H1 (cell line): ENCODE data around the gene MYF5. TPM values are rescaled to one million over a fixed set of nuclear protein-coding genes. Genes with fewer than 3 reads are reported as not detected.

Experiments used
- CTCF ChIA-PET: fragments of 300-600 bp; sonication (Branson Sonifier 250); formaldehyde crosslinking; loops from one replicate; lab custom pipeline; 2021; ENCODE audit not compliant: partially characterized antibody; lab: Charles Lee
- POLR2A ChIA-PET: fragments of 300-600 bp; sonication (Branson Sonifier 250); formaldehyde crosslinking; loops from one replicate; lab custom pipeline; 2021; ENCODE audit warnings: inconsistent platforms; ENCODE audit not compliant: partially characterized antibody; lab: Charles Lee
- DNase-seq, 2 experiments: peaks; one replicate each; pipeline versions ENCODE4 v3.0.0 to v3.0.0-alpha.2; 2010 to 2022; ENCODE audit warnings: low spot score in 2 of 2, low read depth in 1 of 2, mixed read lengths in 1 of 2
- FAIRE-seq: peaks from 2 replicates; lab custom pipeline; 2011; peaks lifted over from hg19 to GRCh38; lab: Jason Lieb, UNC
- H2AFZ ChIP-seq: 2 replicates; pipeline ENCODE4 v1.8.1; 2012; ENCODE audit warnings: low read length, inconsistent platforms
- H2AK5ac ChIP-seq: 2 replicates; pipeline ENCODE4 v1.6.1; 2013; ENCODE audit warnings: low read depth, low read length
- H2BK120ac ChIP-seq: replicated peaks from 2 replicates; pipeline ENCODE3; 2013; ENCODE audit warnings: low read depth, low read length, inconsistent platforms
- H2BK12ac ChIP-seq: 2 replicates; pipeline ENCODE4 v1.6.1; 2013; ENCODE audit warnings: low read depth, low read length
- H2BK15ac ChIP-seq: 2 replicates; pipeline ENCODE4 v1.6.1; 2013; ENCODE audit warnings: low read length
- H2BK20ac ChIP-seq: 2 replicates; pipeline ENCODE4 v1.6.1; 2013; ENCODE audit warnings: low read length
- H2BK5ac ChIP-seq: 2 replicates; pipeline ENCODE4 v1.6.1; 2013; ENCODE audit warnings: low read depth, low read length
- H3K14ac ChIP-seq: 2 replicates; pipeline ENCODE4 v1.6.1; 2013; ENCODE audit warnings: inconsistent platforms; ENCODE audit not compliant: insufficient read length
- H3K18ac ChIP-seq: 2 replicates; pipeline ENCODE4 v1.6.1; 2013; ENCODE audit warnings: low read length; ENCODE audit errors: extremely low read depth
- H3K23ac ChIP-seq: 2 replicates; pipeline ENCODE4 v1.6.1; 2013; ENCODE audit warnings: inconsistent platforms; ENCODE audit not compliant: insufficient read length
- H3K23me2 ChIP-seq: 2 replicates; pipeline ENCODE4 v1.6.1; 2013; ENCODE audit warnings: low read depth, low read length
- H3K27ac ChIP-seq: 2 replicates; pipeline ENCODE4 v1.6.1; 2011; ENCODE audit warnings: low read depth, low read length, inconsistent platforms
- H3K27me3 ChIP-seq, 4 experiments: replicated peaks in 1 of 4; 1 replicate in 1 of 4; 2 replicates in 3 of 4; pipeline versions ENCODE4 v1.6.1 to v1.8.1; 2011 to 2013; ENCODE audit warnings: low read length in 3 of 4, mild to moderate bottlenecking in 3 of 4, inconsistent platforms in 2 of 4, mixed read lengths in 2 of 4, moderate library complexity in 1 of 4; ENCODE audit not compliant: control insufficient read depth in 3 of 4, insufficient read depth in 3 of 4; ENCODE audit errors: extremely low read depth in 1 of 4
- H3K36me3 ChIP-seq, 4 experiments: 2 replicates each; pipeline versions ENCODE4 v1.6.1 to v1.8.1; 2011 to 2013; ENCODE audit warnings: mild to moderate bottlenecking in 4 of 4, low read length in 3 of 4, moderate library complexity in 2 of 4, control low read depth in 1 of 4, inconsistent platforms in 1 of 4; ENCODE audit not compliant: insufficient read depth in 4 of 4, control insufficient read depth in 2 of 4
- H3K4ac ChIP-seq: replicated peaks from 2 replicates; pipeline ENCODE3; 2013; ENCODE audit warnings: low read length, low read depth, mixed read lengths, inconsistent platforms; ENCODE audit not compliant: insufficient read length
- H3K4me1 ChIP-seq, 4 experiments: replicated peaks in 1 of 4; 1 replicate in 1 of 4; 2 replicates in 3 of 4; pipeline versions ENCODE4 v1.6.1 to v1.8.1; 2011 to 2013; ENCODE audit warnings: low read length in 3 of 4, inconsistent platforms in 2 of 4, mixed read lengths in 1 of 4; ENCODE audit not compliant: insufficient read depth in 4 of 4, control insufficient read depth in 3 of 4
- H3K4me2 ChIP-seq, 2 experiments: 2 replicates each; pipeline versions ENCODE4 v1.6.1 to v1.8.1; 2011 to 2013; ENCODE audit warnings: low read depth in 2 of 2, low read length in 2 of 2, control low read depth in 1 of 2, inconsistent platforms in 1 of 2, mild to moderate bottlenecking in 1 of 2; ENCODE audit not compliant: insufficient read depth in 1 of 2
- H3K4me3 ChIP-seq, 4 experiments: fragments of 200-600, 300-600 bp in 1 of 4; sonication (generic), shearing (Covaris generic), sonication (Bioruptor Twin) in 1 of 4; 2 replicates each; pipeline versions ENCODE4 v1.5.1 to v1.8.1; 2011 to 2016; ENCODE audit warnings: low read length in 4 of 4, low read depth in 3 of 4, control low read depth in 2 of 4, inconsistent platforms in 2 of 4, mild to moderate bottlenecking in 2 of 4, mixed read lengths in 1 of 4, moderate library complexity in 1 of 4; ENCODE audit not compliant: insufficient read depth in 2 of 4; ENCODE audit errors: extremely low read depth in 1 of 4
- H3K56ac ChIP-seq: replicated peaks from 2 replicates; pipeline ENCODE3; 2013; ENCODE audit warnings: low read depth, mild to moderate bottlenecking, mixed read lengths, low read length, inconsistent platforms; ENCODE audit not compliant: insufficient read length
- H3K79me1 ChIP-seq: 2 replicates; pipeline ENCODE4 v1.6.1; 2013; ENCODE audit warnings: low read depth, low read length, control low read depth
- H3K79me2 ChIP-seq, 2 experiments: 2 replicates each; pipeline versions ENCODE4 v1.6.1 to v1.8.1; 2012 to 2013; ENCODE audit warnings: low read length in 2 of 2, mild to moderate bottlenecking in 2 of 2, inconsistent platforms in 1 of 2; ENCODE audit not compliant: insufficient read depth in 2 of 2, control insufficient read depth in 1 of 2
- H3K9ac ChIP-seq, 4 experiments: replicated peaks in 1 of 4; 1 replicate in 1 of 4; 2 replicates in 3 of 4; pipeline versions ENCODE4 v1.6.1 to v1.8.1; 2011 to 2013; ENCODE audit warnings: low read depth in 3 of 4, low read length in 3 of 4, control low read depth in 2 of 4, mild to moderate bottlenecking in 2 of 4, moderate library complexity in 2 of 4, inconsistent platforms in 1 of 4; ENCODE audit errors: extremely low read depth in 1 of 4
- H3K9me3 ChIP-seq, 2 experiments: 2 replicates each; pipeline versions ENCODE4 v1.6.1 to v1.8.1; 2012 to 2013; ENCODE audit warnings: mild to moderate bottlenecking in 2 of 2, moderate library complexity in 2 of 2, control low read depth in 1 of 2, inconsistent platforms in 1 of 2, low read depth in 1 of 2, low read length in 1 of 2, mixed read lengths in 1 of 2; ENCODE audit not compliant: insufficient read depth in 2 of 2
- H4K20me1 ChIP-seq, 2 experiments: replicated peaks in 1 of 2; 2 replicates each; pipeline versions ENCODE3 to v1.8.1; 2011 to 2013; ENCODE audit warnings: inconsistent platforms in 2 of 2, low read length in 2 of 2, mild to moderate bottlenecking in 1 of 2; ENCODE audit not compliant: insufficient read depth in 2 of 2, control insufficient read depth in 1 of 2
- H4K5ac ChIP-seq: 2 replicates; pipeline ENCODE4 v1.6.1; 2013; ENCODE audit warnings: low read length, low read depth, mixed read lengths, inconsistent platforms; ENCODE audit not compliant: insufficient read length
- H4K8ac ChIP-seq: 2 replicates; pipeline ENCODE4 v1.8.0; 2013; ENCODE audit warnings: mild to moderate bottlenecking, moderate library complexity, low read length, inconsistent platforms; ENCODE audit not compliant: insufficient read depth; ENCODE audit errors: extremely low read depth
- H4K91ac ChIP-seq: replicated peaks from 2 replicates; pipeline ENCODE3; 2013; ENCODE audit warnings: low read length, mixed read lengths, inconsistent platforms; ENCODE audit not compliant: insufficient read length
- CHD1 ChIP-seq: IDR thresholded peaks from 2 replicates; pipeline ENCODE4 v1.6.1; 2012; ENCODE audit warnings: low read depth, low read length, improper control_type of control experiment
- CTBP2 ChIP-seq: IDR thresholded peaks from 2 replicates; pipeline ENCODE4 v1.7.0; 2011; ENCODE audit warnings: borderline replicate concordance, mild to moderate bottlenecking, moderate library complexity, mixed read lengths, low read length; ENCODE audit not compliant: insufficient read depth, insufficient read length
- MAFK ChIP-seq: IDR thresholded peaks from 2 replicates; pipeline ENCODE4 v1.6.1; 2012; ENCODE audit warnings: low read depth, mild to moderate bottlenecking, improper control_type of control experiment, low read length
- PHF8 ChIP-seq: fragments of 200-600 bp; sonication (generic); conservative IDR thresholded peaks from 2 replicates; pipeline ENCODE4 v1.7.1; 2012; ENCODE audit warnings: low read depth, mild to moderate bottlenecking, inconsistent platforms, low read length, moderate library complexity
- RBBP5 ChIP-seq: IDR thresholded peaks from 2 replicates; pipeline ENCODE4 v1.7.1; 2012; ENCODE audit warnings: low read depth, mild to moderate bottlenecking, inconsistent platforms, low read length, moderate library complexity, borderline replicate concordance
- RFX5 ChIP-seq: IDR thresholded peaks from 2 replicates; pipeline ENCODE4 v1.6.1; 2011; ENCODE audit warnings: low read depth, low read length, improper control_type of control experiment, borderline replicate concordance
- SP1 ChIP-seq: IDR thresholded peaks from 2 replicates; pipeline ENCODE4 v1.6.1; 2011; ENCODE audit warnings: low read depth, low read length
- SRF ChIP-seq: IDR thresholded peaks from 2 replicates; pipeline ENCODE4 v1.6.1; 2011; ENCODE audit warnings: mild to moderate bottlenecking, low read depth, low read length, moderate library complexity
- TCF12 ChIP-seq: IDR thresholded peaks from 2 replicates; pipeline ENCODE4 v1.6.1; 2011; ENCODE audit warnings: low read depth, mild to moderate bottlenecking, low read length
- YY1 ChIP-seq: IDR thresholded peaks from 2 replicates; pipeline ENCODE4 v1.6.1; 2011; ENCODE audit warnings: low read depth, mild to moderate bottlenecking, low read length
- WGBS, 2 experiments: shearing (Covaris generic) in 1 of 2; methylation state at CpG; one replicate each; pipeline versions ENCODE4 v1.1.6 to v1.1.7; 2013 to 2015; ENCODE audit warnings: low lambda C conversion rate in 2 of 2, mixed read lengths in 2 of 2, inconsistent platforms in 1 of 2, low coverage in 1 of 2, missing lambda C conversion rate in 1 of 2; ENCODE audit not compliant: insufficient replicate concordance in 2 of 2, insufficient coverage in 1 of 2, insufficient read length in 1 of 2; ENCODE audit errors: extremely low coverage in 1 of 2, missing lambda C conversion rate in 1 of 2; 5-methylcytosine and 5-hydroxymethylcytosine counted together
- polyA plus RNA-seq, 7 experiments: library from polyadenylated mRNA; depleted of rRNA in 3 of 7; stranded (reverse) in 5 of 7; unstranded in 2 of 7; fragments of >200 nt in 5 of 7; fragments of 200-250 nt in 2 of 7; gene quantifications; 1 replicate in 5 of 7; 2 replicates in 1 of 7; 4 replicates in 1 of 7; pipeline versions ENCODE4 v1.2.1 to v1.2.3, GENCODE V29; 2011 to 2013; ENCODE audit warnings: missing spikeins in 2 of 7, mixed read lengths in 2 of 7
- total RNA-seq: library from RNA; stranded (reverse); fragmentation: NEBNext Ultra II Directional; extraction: Animal tissue kit (Norgen Biotek cat#: 25700); gene quantifications from 2 replicates; pipeline ENCODE4 v1.2.1, GENCODE V29; 2021
- TF ChIP-seq, protein P1 (sequence below): IDR thresholded peaks from 2 replicates; pipeline ENCODE4 v1.6.1; 2012; ENCODE audit warnings: low read length, inconsistent platforms

The MYF5 gene
- total and polyA plus RNA-seq, 2 of the 8 experiments (the other 6 are each of a cell fraction or from before 2014, with no cell fraction given), result 0.09 TPM; not detected in 1

DNA sequence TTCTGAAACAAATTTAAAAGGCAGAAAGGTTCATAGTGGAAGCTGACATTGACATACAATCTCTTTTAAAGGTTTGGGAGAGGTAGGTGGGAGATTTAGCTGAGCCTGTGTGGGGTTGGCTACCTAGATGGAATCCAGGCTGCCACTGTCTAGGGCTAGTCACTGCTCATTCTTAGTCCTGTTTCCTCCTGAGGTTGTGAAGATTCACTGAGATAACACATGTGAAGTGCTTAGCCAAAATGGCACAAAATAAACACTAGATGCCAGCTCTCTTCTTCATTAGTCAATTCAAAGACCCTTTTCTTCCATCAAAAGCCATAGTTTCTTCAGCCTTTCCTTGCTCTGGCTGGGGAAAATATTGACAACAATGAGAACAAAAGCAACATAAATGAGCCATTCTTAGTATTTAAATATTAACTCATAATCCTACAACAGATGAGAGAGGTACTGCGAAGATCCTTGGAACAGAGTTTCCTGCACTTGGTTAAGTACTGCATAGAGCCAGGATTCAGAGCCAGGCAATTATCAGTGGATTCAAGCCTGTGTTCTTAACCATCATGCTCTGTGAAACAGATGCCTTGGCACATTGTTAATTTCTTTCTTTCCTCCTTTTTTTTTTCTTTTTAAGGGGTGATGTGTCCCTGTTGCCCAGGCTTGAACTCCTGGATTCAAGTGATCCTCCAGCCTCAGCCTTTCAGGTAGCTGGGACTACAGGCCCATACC is 5.8 kb upstream of the MYF5 start:
- H2AFZ ChIP-seq, result no peak overlapping the region
- H3K36me3 ChIP-seq, result no peaks in the 10 kb centered on the region
- H4K8ac ChIP-seq, result no peak overlapping the region
- no peak overlapping the region for H3K4ac ChIP-seq
- no peaks in the 10 kb centered on the region for H3K79me1 ChIP-seq
- no peak overlapping the region for H3K27ac ChIP-seq
- no peak overlapping the region for H4K5ac ChIP-seq
- no peak overlapping the region for H2BK15ac ChIP-seq
- H2BK5ac ChIP-seq, result no peak overlapping the region
- H3K14ac ChIP-seq, result no peak overlapping the region
- no peak overlapping the region for H2AK5ac ChIP-seq
- no peak overlapping the region for H3K23ac ChIP-seq
- H2BK20ac ChIP-seq, result no peak overlapping the region
- peaks cover 0 to 2% of the 10 kb centered on the region in 2 experiments for H4K20me1 ChIP-seq
- H3K18ac ChIP-seq, result no peak overlapping the region
- whole genome bisulfite sequencing, 2 experiments, result 87% methylated on average over 1 of the region's 1 CpG; no CpG with 5 or more reads in 1 of the 2 experiments
- H3K4me1 ChIP-seq, result peaks cover 14 to 31% (median 25%) of the 10 kb centered on the region in 4 experiments
- no peak overlapping the region for H3K9ac ChIP-seq
- ChIA-PET POLR2A (interaction anchor here (1.4 kb wide), 1 partner anchor 27 kb away, joined by 4 read pairs; no protein-coding TSS in a partner anchor), CTCF (interaction anchor here (0.6 to 2.6 kb wide), 40 partner anchors 10 to 740 kb away, joined by 3 to 10 read pairs (median 4); no protein-coding TSS in a partner anchor)
- no peak overlapping the region for H2BK12ac ChIP-seq
- DNase-seq (no peak), FAIRE-seq (no peak)
- H3K27me3 ChIP-seq, result peaks cover 33 to 56% (median 53%) of the 10 kb centered on the region in 4 experiments
- no peak overlapping the region for H3K56ac ChIP-seq
- peak overlapping the region in 1 of 4 experiments; percentile 54; a peak in 3 of 8 replicates for H3K4me3 ChIP-seq
- H3K79me2 ChIP-seq, result no peaks in the 10 kb centered on the region
- H4K91ac ChIP-seq, result no peak overlapping the region
- peaks cover 14% of the 10 kb centered on the region for H3K23me2 ChIP-seq
- H3K4me2 ChIP-seq, result peak overlapping the region; percentile 70 to 94; a peak in 2 of 4 replicates
- no peaks in the 10 kb centered on the region for H3K9me3 ChIP-seq
- H2BK120ac ChIP-seq, result no peak overlapping the region
- TF ChIP-seq TCF12, result no peak
- no peak for TF ChIP-seq MAFK
- no peak for TF ChIP-seq YY1
- TF ChIP-seq CTBP2, result no peak
- TF ChIP-seq RFX5, result no peak
- TF ChIP-seq CHD1, result no peak
- TF ChIP-seq SRF, result no peak
- no peak for TF ChIP-seq PHF8
- TF ChIP-seq SP1, result no peak
- no peak for TF ChIP-seq RBBP5
- TF ChIP-seq, protein P1, sequence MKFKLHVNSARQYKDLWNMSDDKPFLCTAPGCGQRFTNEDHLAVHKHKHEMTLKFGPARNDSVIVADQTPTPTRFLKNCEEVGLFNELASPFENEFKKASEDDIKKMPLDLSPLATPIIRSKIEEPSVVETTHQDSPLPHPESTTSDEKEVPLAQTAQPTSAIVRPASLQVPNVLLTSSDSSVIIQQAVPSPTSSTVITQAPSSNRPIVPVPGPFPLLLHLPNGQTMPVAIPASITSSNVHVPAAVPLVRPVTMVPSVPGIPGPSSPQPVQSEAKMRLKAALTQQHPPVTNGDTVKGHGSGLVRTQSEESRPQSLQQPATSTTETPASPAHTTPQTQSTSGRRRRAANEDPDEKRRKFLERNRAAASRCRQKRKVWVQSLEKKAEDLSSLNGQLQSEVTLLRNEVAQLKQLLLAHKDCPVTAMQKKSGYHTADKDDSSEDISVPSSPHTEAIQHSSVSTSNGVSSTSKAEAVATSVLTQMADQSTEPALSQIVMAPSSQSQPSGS, result no peak
